Body of pancreas (tissue), 4 donors: ENCODE data around the gene XRCC3. TPM values are rescaled to one million over a fixed set of nuclear protein-coding genes. Genes with fewer than 3 reads are reported as not detected.
A peak's percentile ranks its signal among the peaks of the same experiment; 100 is the strongest.

Experiments
- ATAC-seq: fragments of 150-250 bp; one replicate; pipeline ENCODE4 v1.9.1; 2016
- DNase-seq, 4 donors: peaks; one replicate each; pipeline ENCODE4 v3.0.0-alpha.2; 2019
- H3K27ac ChIP-seq, 4 donors: fragments of 200-600 bp; sonication (generic); 1 replicate in 3 of 4; 2 replicates in 1 of 4; pipeline versions ENCODE4 v1.5.1 to v1.6.1; 2016 to 2019; ENCODE audit warnings: mild to moderate bottlenecking in 1 of 4, mixed read lengths in 1 of 4, moderate library complexity in 1 of 4
- H3K27me3 ChIP-seq, 2 donors: fragments of 200-600 bp; sonication (generic); one replicate each; pipeline ENCODE4 v1.6.0; 2016; ENCODE audit warnings: mild to moderate bottlenecking in 1 of 2
- H3K36me3 ChIP-seq, 2 donors: fragments of 200-600 bp; sonication (generic); replicated peaks in 1 of 2; 2 replicates each; pipeline ENCODE4 v1.5.1; 2016; ENCODE audit warnings: low read depth in 2 of 2; ENCODE audit not compliant: insufficient read depth in 1 of 2
- H3K4me1 ChIP-seq: fragments of 200-600 bp; sonication (generic); one replicate; pipeline ENCODE4 v1.6.0; 2016
- H3K4me3 ChIP-seq, 2 donors: fragments of 200-600 bp; sonication (generic); 1 replicate in 1 of 2; 2 replicates in 1 of 2; pipeline ENCODE4 v1.5.1; 2016 to 2019
- H3K9me3 ChIP-seq, 3 donors: fragments of 200-600 bp; sonication (generic); 1 replicate in 2 of 3; 2 replicates in 1 of 3; pipeline ENCODE4 v1.5.1; 2016
- POLR2A ChIP-seq, 3 donors: fragments of 450-650 bp; IDR thresholded peaks; one replicate each; pipeline ENCODE4 v1.6.1; 2016; ENCODE audit warnings: antibody characterized with exemption in 3 of 3, mild to moderate bottlenecking in 2 of 3
- WGBS, 2 donors: methylation state at CpG; one replicate each; pipeline ENCODE4 v1.1.5; 2017; 5-methylcytosine and 5-hydroxymethylcytosine counted together
- intact Hi-C: fragments of 100-400 bp; cut with DNase I; formaldehyde crosslinking; loops from one replicate; pipeline ENCODE4 v1.15.1; 2023
- total RNA-seq, 2 donors: library from RNA; depleted of rRNA; stranded (reverse); fragments of >200 nt; gene quantifications; one replicate each; pipeline ENCODE4 v1.1.0, GENCODE V29; 2016
- TF ChIP-seq, protein P1 (sequence below), 7 experiments: fragments of 450-650 bp in 4 of 7; fragments of 200-600 bp in 3 of 7; sonication (generic) in 3 of 7; IDR thresholded peaks; one replicate each; pipeline ENCODE4 v1.5.1; 2016 to 2019; ENCODE audit warnings: antibody characterized with exemption in 7 of 7

XRCC3 gene
- total RNA-seq, 2 donors from 2014 or later: 3.9 to 5.6 TPM

DNA sequence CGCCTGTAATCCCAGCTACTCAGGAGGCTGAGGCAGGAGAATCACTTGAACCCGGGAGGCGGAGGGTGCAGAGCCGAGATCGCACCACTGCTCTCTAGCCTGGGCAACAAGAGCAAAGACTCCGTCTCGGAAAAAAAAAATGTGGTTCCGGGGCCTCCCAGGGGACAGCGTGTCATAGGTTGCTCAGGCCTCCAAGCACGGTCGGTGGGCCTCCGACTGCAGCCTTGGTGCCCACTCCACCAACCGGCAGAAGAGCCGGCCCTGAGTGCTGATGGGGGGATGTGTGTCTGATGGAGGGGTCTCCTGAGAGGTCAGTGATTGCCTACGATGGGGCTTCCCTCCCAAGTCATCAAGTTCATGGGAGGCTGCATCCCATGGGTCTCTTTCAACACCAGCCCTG lies 16.2 kb upstream of the XRCC3 start:
- TF ChIP-seq POLR2A (IDR thresholded peaks at IDR 0.05): no peak
- TF ChIP-seq, protein P1, sequence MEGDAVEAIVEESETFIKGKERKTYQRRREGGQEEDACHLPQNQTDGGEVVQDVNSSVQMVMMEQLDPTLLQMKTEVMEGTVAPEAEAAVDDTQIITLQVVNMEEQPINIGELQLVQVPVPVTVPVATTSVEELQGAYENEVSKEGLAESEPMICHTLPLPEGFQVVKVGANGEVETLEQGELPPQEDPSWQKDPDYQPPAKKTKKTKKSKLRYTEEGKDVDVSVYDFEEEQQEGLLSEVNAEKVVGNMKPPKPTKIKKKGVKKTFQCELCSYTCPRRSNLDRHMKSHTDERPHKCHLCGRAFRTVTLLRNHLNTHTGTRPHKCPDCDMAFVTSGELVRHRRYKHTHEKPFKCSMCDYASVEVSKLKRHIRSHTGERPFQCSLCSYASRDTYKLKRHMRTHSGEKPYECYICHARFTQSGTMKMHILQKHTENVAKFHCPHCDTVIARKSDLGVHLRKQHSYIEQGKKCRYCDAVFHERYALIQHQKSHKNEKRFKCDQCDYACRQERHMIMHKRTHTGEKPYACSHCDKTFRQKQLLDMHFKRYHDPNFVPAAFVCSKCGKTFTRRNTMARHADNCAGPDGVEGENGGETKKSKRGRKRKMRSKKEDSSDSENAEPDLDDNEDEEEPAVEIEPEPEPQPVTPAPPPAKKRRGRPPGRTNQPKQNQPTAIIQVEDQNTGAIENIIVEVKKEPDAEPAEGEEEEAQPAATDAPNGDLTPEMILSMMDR (IDR thresholded peaks at IDR 0.05): no peak
- WGBS, 2 donors: 92 to 93% methylated on average over 15 of the region's 15 CpGs
- peaks cover 0 to 11% of the 10 kb centered on the region in 2 donors for H3K36me3 ChIP-seq
- no peaks in the 10 kb centered on the region for H3K9me3 ChIP-seq
- H3K4me3 ChIP-seq: no peak overlapping the region
- ATAC-seq: no peak
- H3K27ac ChIP-seq: no peak overlapping the region
- no peak for DNase-seq
- no peaks in the 10 kb centered on the region for H3K27me3 ChIP-seq
- intact Hi-C loops: no loop called here
- peaks cover 40% of the 10 kb centered on the region for H3K4me1 ChIP-seq

DNA sequence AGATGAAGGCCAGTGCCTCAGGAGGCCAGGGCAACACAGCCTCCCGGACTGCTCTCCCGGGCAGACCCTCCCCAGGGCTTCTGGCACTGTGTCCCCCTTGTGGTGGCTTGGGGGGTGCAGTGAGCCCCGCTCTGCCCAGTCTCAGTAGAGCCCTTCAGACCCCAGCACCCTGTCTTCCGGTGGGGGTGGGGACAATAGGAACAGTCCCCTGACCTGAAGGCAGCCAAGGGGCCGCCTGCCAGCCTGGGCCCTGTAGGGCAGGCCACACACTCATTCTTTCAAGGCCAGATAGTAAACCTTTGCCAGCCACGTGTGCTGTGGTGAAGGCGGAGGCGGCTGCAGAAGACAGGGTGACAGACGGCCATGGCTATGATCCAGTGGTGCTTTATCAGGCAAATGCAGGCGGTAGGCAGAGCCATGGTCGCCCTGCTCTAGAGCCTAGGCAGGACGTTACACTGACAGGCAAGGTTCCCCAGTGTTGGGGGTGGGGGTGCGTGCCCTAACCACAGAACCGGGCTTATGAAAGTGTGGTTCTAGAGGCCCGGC lies 15.3 kb upstream of the XRCC3 start:
- Histone ChIP-seq H3K36me3 (peaks cover 0 to 11% of the 10 kb centered on the region in 2 donors), H3K9me3 (no peaks in the 10 kb centered on the region), H3K4me1 (peaks cover 49% of the 10 kb centered on the region), H3K27me3 (no peaks in the 10 kb centered on the region), H3K4me3 (no peak overlapping the region), H3K27ac (peak overlapping the region; percentile 48 to 73 (median 60))
- intact Hi-C loops: no loop called here
- TF ChIP-seq, protein P1 (IDR thresholded peaks at IDR 0.05): peak in 3 of 7 experiments; percentile 3 to 22 (median 21)
- TF ChIP-seq POLR2A (IDR thresholded peaks at IDR 0.05): peak in 1 of 3 donors; percentile 18
- ATAC-seq: peak; percentile 98
- 21 to 24% methylated on average over 6 to 12 of the region's 15 CpGs for WGBS, 2 donors
- DNase-seq: peak; percentile 91 to 96 (median 96)

- Histone ChIP-seq H3K9me3 (no peaks in the 10 kb centered on the region), H3K27ac (peak overlapping the region; percentile 48 to 73 (median 60)), H3K27me3 (no peaks in the 10 kb centered on the region), H3K4me3 (no peak overlapping the region), H3K36me3 (peaks cover 0 to 11% of the 10 kb centered on the region in 2 donors), H3K4me1 (peaks cover 57% of the 10 kb centered on the region)
- no peak for TF ChIP-seq POLR2A (IDR thresholded peaks at IDR 0.05)
- TF ChIP-seq, protein P1 (IDR thresholded peaks at IDR 0.05): peak in 1 of 7 experiments; percentile 4
- intact Hi-C loops: no loop called here
- no peak for DNase-seq
- 60 to 64% methylated on average over 13 to 24 of the region's 24 CpGs for WGBS, 2 donors
- no peak for ATAC-seq
Observed at GRCh38 chr14:103729496-103730448, 14.5 kb upstream of the XRCC3 start.

GRCh38 chr14:103728721-103729120 lies 13.5 kb upstream of the XRCC3 start:
- ATAC-seq (no peak), DNase-seq (peak in 3 of 4 donors; percentile 27 to 50 (median 47))
- no peaks in the 10 kb centered on the region for H3K27me3 ChIP-seq
- H3K9me3 ChIP-seq: no peaks in the 10 kb centered on the region
- H3K4me1 ChIP-seq: peaks cover 68% of the 10 kb centered on the region
- H3K4me3 ChIP-seq: no peak overlapping the region
- 51 to 62% methylated on average over 12 of the region's 12 CpGs for WGBS, 2 donors
- peaks cover 0 to 6% of the 10 kb centered on the region in 2 donors for H3K36me3 ChIP-seq
- H3K27ac ChIP-seq: no peak overlapping the region
- intact Hi-C loops: no loop called here
- TF ChIP-seq POLR2A (IDR thresholded peaks at IDR 0.05): no peak
- TF ChIP-seq, protein P1 (IDR thresholded peaks at IDR 0.05): peak in 2 of 7 experiments; percentile 4 to 5
